Psoas muscle (tissue), 8 donors: Measurements from ENCODE around the gene POF1B. TPM values are rescaled to one million over a fixed set of nuclear protein-coding genes. Genes with fewer than 3 reads are reported as not detected.
"Not testable (repeated sequence)": the region's sequence is repeated elsewhere in the genome, so short reads cannot be mapped to it uniquely, and the experiment has no call there.

Experiments
- ATAC-seq, 4 donors: fragments of 200-7000 bp; cut with Tn5 transposase; one replicate each; pipeline ENCODE4 v1.9.1; 2020; ENCODE audit warnings: moderate library complexity in 3 of 4, mild to moderate bottlenecking in 2 of 4
- DNase-seq, 2 donors: peaks; one replicate each; pipeline ENCODE4 v3.0.0-alpha.2; 2020
- H3K27ac ChIP-seq: fragments of 200-600 bp; one replicate; pipeline ENCODE4 v1.8.0; 2022
- H3K27me3 ChIP-seq, 3 donors: fragments of 200-600 bp in 1 of 3; one replicate each; pipeline versions ENCODE4 v1.6.1 to v1.8.0; 2013 to 2022; ENCODE audit warnings: low read length in 2 of 3, mild to moderate bottlenecking in 2 of 3, moderate library complexity in 1 of 3; ENCODE audit not compliant: insufficient read depth in 3 of 3
- H3K36me3 ChIP-seq, 2 donors: fragments of 200-600 bp in 1 of 2; one replicate each; pipeline versions ENCODE4 v1.6.1 to v1.8.0; 2013 to 2022; ENCODE audit warnings: low read depth in 1 of 2, mild to moderate bottlenecking in 1 of 2, moderate library complexity in 1 of 2; ENCODE audit not compliant: insufficient read depth in 1 of 2
- H3K4me1 ChIP-seq: fragments of 200-600 bp; one replicate; pipeline ENCODE4 v1.8.0; 2022
- H3K4me3 ChIP-seq: fragments of 200-600 bp; one replicate; pipeline ENCODE4 v1.8.0; 2022; ENCODE audit warnings: mild to moderate bottlenecking
- H3K9me3 ChIP-seq: fragments of 200-600 bp; one replicate; pipeline ENCODE4 v1.8.0; 2022
- CTCF ChIP-seq: fragments of 200-600 bp; IDR thresholded peaks from one replicate; pipeline ENCODE4 v1.8.0; 2022; ENCODE audit warnings: antibody characterized with exemption
- WGBS, 3 donors: extraction: QIAGEN DNeasy Blood & Tissue Kit; methylation state at CpG; one replicate each; pipeline versions ENCODE4 v1.1.6 to v1.1.7; 2013; 5-methylcytosine and 5-hydroxymethylcytosine counted together
- intact Hi-C, 2 donors: fragments of 100-400 bp; cut with DNase I; formaldehyde crosslinking; loops; one replicate each; pipeline versions ENCODE4 v1.11.0 to v1.14.2; 2022
- polyA plus RNA-seq, 3 donors: library from polyadenylated mRNA; stranded (reverse); fragments of 200-250 nt; gene quantifications; one replicate each; pipeline ENCODE4 v1.2.3, GENCODE V29; 2013
- total RNA-seq, 4 donors: library from RNA; stranded (reverse); fragmentation: NEBNext Ultra II Directional in 2 of 4; extraction: Animal tissue kit (Norgen Biotek cat#: 25700) in 2 of 4; gene quantifications; one replicate each; pipeline versions ENCODE4 v1.2.1 to v1.2.4, GENCODE V29; 2021 to 2023
- donor health status: healthy with polysubstance abuse.
- donor health status: DM: no; HTN: no; CAD: no; lungs with moderate emphysema.
- donor health status: Bipolar disorder and iron deficiency.
- donor health status: healthy.
- donor health status: DM: yes; HTN: yes; CAD: no.
- donor health status: DM: no; HTN: no; CAD: no.
- donor health status: DM: no; HTN: no; CAD: no.
- donor health status: DM: yes; HTN: yes; CAD: no.

The POF1B gene
- total and polyA plus RNA-seq, 7 donors, result 0.01 to 0.08 (median 0.04) TPM; not detected in 4

GRCh38 chrX:85326234-85327059 is 53.0 kb downstream of the POF1B start:
- H3K36me3 ChIP-seq, result no peaks in the 10 kb centered on the region
- intact Hi-C loops, result no loop called here
- no peak for TF ChIP-seq CTCF
- ATAC-seq, result no peak
- no peaks in the 10 kb centered on the region for H3K9me3 ChIP-seq
- WGBS, 3 donors, result 84 to 96% (median 96%) methylated on average over 24 to 29 of the region's 29 CpGs
- H3K4me3 ChIP-seq, result no peak overlapping the region
- DNase-seq, result peak in 1 of 2 donors; percentile 1
- no peaks in the 10 kb centered on the region for H3K4me1 ChIP-seq
- H3K27ac ChIP-seq, result no peak overlapping the region
- H3K27me3 ChIP-seq, result no peaks in the 10 kb centered on the region

- H3K27ac ChIP-seq, ATAC-seq, DNase-seq, H3K36me3 ChIP-seq, H3K27me3 ChIP-seq, H3K4me1 ChIP-seq, intact Hi-C loops, H3K4me3 ChIP-seq, H3K9me3 ChIP-seq: not testable (repeated sequence)
- WGBS, 3 donors, result 95 to 98% (median 95%) methylated on average over 2 of the region's 2 CpGs
Observed at GRCh38 chrX:85311348-85311747, 68.1 kb downstream of the POF1B start.

GRCh38 chrX:85309717-85310116 is 69.7 kb downstream of the POF1B start:
- Histone ChIP-seq H3K36me3 (no peaks in the 10 kb centered on the region), H3K4me1 (no peaks in the 10 kb centered on the region), H3K4me3 (no peak overlapping the region), H3K27me3 (no peaks in the 10 kb centered on the region), H3K9me3 (no peaks in the 10 kb centered on the region), H3K27ac (no peak overlapping the region)
- no peak for ATAC-seq
- no peak for DNase-seq
- 71 to 95% (median 84%) methylated on average over 2 of the region's 2 CpGs for WGBS, 3 donors
- TF ChIP-seq CTCF, result no peak
- intact Hi-C loops, result no loop called here

GRCh38 chrX:85303544-85303943 is 75.9 kb downstream of the POF1B start:
- no peak for ATAC-seq
- WGBS, 3 donors, result 72 to 79% (median 78%) methylated on average over 3 of the region's 3 CpGs

More at GRCh38 chrX:85303544-85303943, 75.9 kb downstream of the POF1B start:
- Histone ChIP-seq H3K4me3 (no peak overlapping the region), H3K4me1 (no peaks in the 10 kb centered on the region), H3K27me3 (no peaks in the 10 kb centered on the region), H3K27ac (no peak overlapping the region), H3K36me3 (no peaks in the 10 kb centered on the region), H3K9me3 (peaks cover 4% of the 10 kb centered on the region)
- intact Hi-C loops, result no loop called here
- no peak for DNase-seq
- no peak for TF ChIP-seq CTCF
